ENCODE data around the gene TTBK2.

GRCh38 chr15:42890161-42890913 lies 30.2 kb downstream of the TTBK2 start:
- peak; percentile 56; the same call in 1 of the 2 replicates for TF ChIP-seq TCF12 (IDR thresholded peaks at IDR 0.05)
- no peak for TF ChIP-seq MXI1 (IDR thresholded peaks at IDR 0.05; ENCODE audit: low read depth, low read length)
- TF ChIP-seq USF1 (IDR thresholded peaks at IDR 0.05; ENCODE audit: borderline replicate concordance, low read depth), result no peak
- no peak for TF ChIP-seq RCOR1 (IDR thresholded peaks at IDR 0.05; ENCODE audit: low read length)

Measured in SK-N-SH (cell line).